ENCODE measurements around the gene PSAT1. TPM values are rescaled to one million over a fixed set of nuclear protein-coding genes. Genes with fewer than 3 reads are reported as not detected.

Gene PSAT1
- total RNA-seq, 1 donor from 2014 or later = 357 TPM

DNA sequence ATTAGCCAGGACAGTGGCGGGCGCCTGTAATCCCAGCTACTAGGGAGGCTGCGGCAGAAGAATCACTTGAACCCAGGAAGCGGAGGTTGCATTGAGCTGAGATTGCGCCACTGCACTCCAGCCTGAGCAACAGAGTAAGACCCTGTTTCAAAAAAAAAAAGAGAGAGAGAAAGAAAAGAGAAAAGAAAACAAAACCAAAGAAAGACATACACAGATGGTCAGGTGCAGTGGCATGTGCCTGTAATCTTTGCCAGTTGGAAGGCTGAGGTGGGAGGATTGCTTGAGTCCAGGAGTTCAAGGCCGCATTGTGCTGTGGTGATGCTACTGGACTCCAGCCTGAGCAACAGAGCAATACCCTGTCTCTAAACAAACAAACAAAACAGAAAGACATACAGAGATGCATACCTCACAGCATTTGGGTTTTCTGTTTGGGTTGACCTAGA is 10.0 kb upstream of the PSAT1 start:
- no peaks in the 10 kb centered on the region for H3K36me3 ChIP-seq
- H3K27ac Mint-ChIP-seq = no peak overlapping the region
- TF ChIP-seq EZH2phosphoT487 (IDR thresholded peaks at IDR 0.05) (no peak), EZH2 (IDR thresholded peaks at IDR 0.05) (no peak)
- TF ChIP-seq, protein P1, sequence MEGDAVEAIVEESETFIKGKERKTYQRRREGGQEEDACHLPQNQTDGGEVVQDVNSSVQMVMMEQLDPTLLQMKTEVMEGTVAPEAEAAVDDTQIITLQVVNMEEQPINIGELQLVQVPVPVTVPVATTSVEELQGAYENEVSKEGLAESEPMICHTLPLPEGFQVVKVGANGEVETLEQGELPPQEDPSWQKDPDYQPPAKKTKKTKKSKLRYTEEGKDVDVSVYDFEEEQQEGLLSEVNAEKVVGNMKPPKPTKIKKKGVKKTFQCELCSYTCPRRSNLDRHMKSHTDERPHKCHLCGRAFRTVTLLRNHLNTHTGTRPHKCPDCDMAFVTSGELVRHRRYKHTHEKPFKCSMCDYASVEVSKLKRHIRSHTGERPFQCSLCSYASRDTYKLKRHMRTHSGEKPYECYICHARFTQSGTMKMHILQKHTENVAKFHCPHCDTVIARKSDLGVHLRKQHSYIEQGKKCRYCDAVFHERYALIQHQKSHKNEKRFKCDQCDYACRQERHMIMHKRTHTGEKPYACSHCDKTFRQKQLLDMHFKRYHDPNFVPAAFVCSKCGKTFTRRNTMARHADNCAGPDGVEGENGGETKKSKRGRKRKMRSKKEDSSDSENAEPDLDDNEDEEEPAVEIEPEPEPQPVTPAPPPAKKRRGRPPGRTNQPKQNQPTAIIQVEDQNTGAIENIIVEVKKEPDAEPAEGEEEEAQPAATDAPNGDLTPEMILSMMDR (IDR thresholded peaks at IDR 0.05) = no peak
- H3K27me3 ChIP-seq = no peaks in the 10 kb centered on the region
- H3F3A ChIP-seq (ENCODE audit: low read depth) = no peaks in the 10 kb centered on the region
- H3K4me1 ChIP-seq = peaks cover 20% of the 10 kb centered on the region
- H3K27me3 Mint-ChIP-seq (ENCODE audit: insufficient read depth, low read depth) = no peaks in the 10 kb centered on the region
- DNase-seq (ENCODE audit: low spot score) = no peak
- no peak overlapping the region for H2AFZ ChIP-seq (replicated peaks)
- peaks cover 3% of the 10 kb centered on the region for H3K36me3 Mint-ChIP-seq
- H3K9me3 ChIP-seq (ENCODE audit: low read depth) = no peaks in the 10 kb centered on the region
- H3K4me3 Mint-ChIP-seq = no peak overlapping the region
- H3K4me2 ChIP-seq = no peak overlapping the region
- H3K27ac ChIP-seq = no peak overlapping the region
- H4K20me1 ChIP-seq (ENCODE audit: low read depth) = no peaks in the 10 kb centered on the region
- H3K4me3 ChIP-seq = no peak overlapping the region
- H3K79me2 ChIP-seq (ENCODE audit: low read depth) = no peaks in the 10 kb centered on the region
- no peak overlapping the region for H3K9ac ChIP-seq
- peaks cover 20% of the 10 kb centered on the region for H3K4me1 Mint-ChIP-seq
- H3K9me3 Mint-ChIP-seq = peaks cover 4% of the 10 kb centered on the region

DNA sequence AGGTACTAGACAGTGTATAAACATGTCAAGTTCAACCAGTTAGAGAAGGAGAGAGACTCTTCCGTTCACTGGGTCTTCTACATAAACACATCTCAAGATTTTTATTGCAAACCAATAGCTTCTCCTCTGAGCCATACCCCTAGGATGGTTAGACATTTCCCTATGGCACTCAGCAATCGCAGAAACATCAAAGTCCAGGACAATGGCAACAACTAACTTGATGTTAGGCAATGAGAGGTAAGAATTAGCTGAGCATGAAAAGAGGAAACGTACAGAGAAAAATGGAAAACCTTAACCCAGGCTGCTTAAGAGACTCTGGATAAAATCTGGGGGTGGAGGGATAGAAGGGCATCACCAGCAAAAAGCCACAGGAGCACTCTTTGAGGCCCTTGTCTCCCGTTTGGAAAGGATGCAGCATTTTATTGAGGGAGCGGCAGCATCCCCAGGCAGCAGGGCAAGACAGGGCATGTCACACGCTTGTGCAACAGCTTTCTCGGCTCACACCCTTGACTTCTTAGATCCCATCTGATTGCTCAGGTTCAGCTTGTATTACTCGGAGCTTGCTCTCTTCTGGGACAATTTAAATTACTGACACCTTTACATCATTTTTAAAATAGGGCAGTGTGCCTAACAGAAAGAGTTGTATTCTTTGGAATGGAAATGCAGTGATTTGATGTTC is 8.6 kb upstream of the PSAT1 start:
- H3K4me3 ChIP-seq = no peak overlapping the region
- H3F3A ChIP-seq (ENCODE audit: low read depth) = no peaks in the 10 kb centered on the region
- no peaks in the 10 kb centered on the region for H4K20me1 ChIP-seq (ENCODE audit: low read depth)
- no peak overlapping the region for H3K27ac ChIP-seq
- no peak for TF ChIP-seq EZH2 (IDR thresholded peaks at IDR 0.05)
- Mint-ChIP-seq H3K36me3 (peaks cover under 1% of the 10 kb centered on the region), H3K4me1 (peaks cover 22% of the 10 kb centered on the region), H3K9me3 (peaks cover under 1% of the 10 kb centered on the region), H3K27me3 (ENCODE audit: insufficient read depth, low read depth) (no peaks in the 10 kb centered on the region), H3K27ac (no peak overlapping the region), H3K4me3 (no peak overlapping the region)
- no peaks in the 10 kb centered on the region for H3K27me3 ChIP-seq
- H3K36me3 ChIP-seq = no peaks in the 10 kb centered on the region
- peak overlapping the region; percentile 81 for H2AFZ ChIP-seq (replicated peaks)
- H3K4me1 ChIP-seq = peaks cover 21% of the 10 kb centered on the region
- no peaks in the 10 kb centered on the region for H3K79me2 ChIP-seq (ENCODE audit: low read depth)
- DNase-seq (ENCODE audit: low spot score) = no peak
- no peak overlapping the region for H3K4me2 ChIP-seq
- no peak overlapping the region for H3K9ac ChIP-seq
- H3K9me3 ChIP-seq (ENCODE audit: low read depth) = no peaks in the 10 kb centered on the region

DNA sequence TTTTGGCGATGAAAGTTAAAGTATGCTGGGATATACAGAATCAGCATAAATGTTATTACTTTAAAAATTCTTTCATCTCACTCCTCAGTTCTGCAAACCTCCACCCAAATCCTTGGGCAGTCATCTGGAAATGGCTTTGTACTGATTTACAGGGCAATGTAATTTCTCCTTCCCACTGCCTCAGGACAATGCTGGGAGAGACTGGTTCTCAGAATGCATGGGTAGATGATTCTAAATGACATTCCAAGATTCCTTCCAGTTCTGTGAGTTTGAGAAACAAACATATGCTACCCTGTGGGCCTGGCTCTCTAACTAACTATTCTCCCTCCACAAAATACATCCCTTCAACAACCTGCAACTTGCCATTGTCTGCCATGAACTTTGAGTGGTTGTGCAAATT is 7.5 kb upstream of the PSAT1 start:
- H3K4me3 ChIP-seq = no peak overlapping the region
- H3K4me2 ChIP-seq = no peak overlapping the region
- H3K9me3 Mint-ChIP-seq = no peaks in the 10 kb centered on the region
- no peaks in the 10 kb centered on the region for H4K20me1 ChIP-seq (ENCODE audit: low read depth)
- peaks cover 22% of the 10 kb centered on the region for H3K4me1 Mint-ChIP-seq
- H3K9me3 ChIP-seq (ENCODE audit: low read depth) = no peaks in the 10 kb centered on the region
- H3K36me3 ChIP-seq = no peaks in the 10 kb centered on the region
- no peak overlapping the region for H3K9ac ChIP-seq
- H3K79me2 ChIP-seq (ENCODE audit: low read depth) = no peaks in the 10 kb centered on the region
- no peaks in the 10 kb centered on the region for H3K27me3 Mint-ChIP-seq (ENCODE audit: insufficient read depth, low read depth)
- peak overlapping the region; percentile 23 for H3K27ac Mint-ChIP-seq
- H3K27me3 ChIP-seq = no peaks in the 10 kb centered on the region
- H3K4me1 ChIP-seq = peaks cover 21% of the 10 kb centered on the region
- H3K36me3 Mint-ChIP-seq = no peaks in the 10 kb centered on the region
- H2AFZ ChIP-seq (replicated peaks) = peak overlapping the region; percentile 44
- H3K4me3 Mint-ChIP-seq = no peak overlapping the region
- no peak overlapping the region for H3K27ac ChIP-seq
- no peak for DNase-seq (ENCODE audit: low spot score)
- H3F3A ChIP-seq (ENCODE audit: low read depth) = no peaks in the 10 kb centered on the region
- TF ChIP-seq EZH2 (IDR thresholded peaks at IDR 0.05) (no peak), EZH2phosphoT487 (IDR thresholded peaks at IDR 0.05) (no peak)
- TF ChIP-seq, protein P1 (IDR thresholded peaks at IDR 0.05) = no peak

DNA sequence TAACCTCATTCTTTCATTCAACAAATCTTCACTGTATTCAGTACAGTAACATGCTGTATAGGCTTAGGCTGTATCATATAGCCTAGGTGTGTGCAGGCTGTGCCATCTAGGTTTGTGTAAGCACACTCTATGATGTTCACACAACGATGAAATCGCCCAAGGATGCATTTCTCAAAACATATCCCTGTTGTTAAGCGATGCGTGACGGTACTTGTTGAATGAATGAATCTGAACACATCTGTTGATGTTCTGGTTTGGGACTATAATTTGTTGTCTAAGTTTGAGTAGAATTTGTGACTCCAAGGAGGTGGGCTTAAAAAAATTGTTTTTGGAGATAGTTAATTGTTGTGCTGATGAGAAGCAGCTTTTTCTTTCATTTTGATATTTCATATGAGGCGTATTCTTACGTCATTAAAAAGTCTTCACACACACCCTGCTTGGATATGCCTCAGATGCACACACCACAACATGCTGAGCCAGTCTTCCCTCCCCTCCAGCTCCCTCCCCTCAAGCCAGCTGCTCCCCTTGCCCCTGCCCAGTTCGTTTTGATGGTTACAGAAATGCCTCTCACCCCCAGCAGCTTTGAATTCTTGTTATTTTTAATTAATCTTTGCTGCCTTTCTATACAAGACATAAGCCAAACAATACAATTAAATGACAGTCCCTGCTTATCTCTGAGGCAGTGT is 5.5 kb upstream of the PSAT1 start:
- H3K36me3 ChIP-seq = no peaks in the 10 kb centered on the region
- peaks cover 37% of the 10 kb centered on the region for H3K4me1 Mint-ChIP-seq
- no peaks in the 10 kb centered on the region for H3K27me3 ChIP-seq
- no peaks in the 10 kb centered on the region for H3K36me3 Mint-ChIP-seq
- H3K79me2 ChIP-seq (ENCODE audit: low read depth) = no peaks in the 10 kb centered on the region
- H3K27me3 Mint-ChIP-seq (ENCODE audit: insufficient read depth, low read depth) = no peaks in the 10 kb centered on the region
- H4K20me1 ChIP-seq (ENCODE audit: low read depth) = no peaks in the 10 kb centered on the region
- H3K4me2 ChIP-seq = peak overlapping the region; percentile 15
- H3K9me3 ChIP-seq (ENCODE audit: low read depth) = no peaks in the 10 kb centered on the region
- H2AFZ ChIP-seq (replicated peaks) = peak overlapping the region; percentile 74
- no peaks in the 10 kb centered on the region for H3K9me3 Mint-ChIP-seq
- H3F3A ChIP-seq (ENCODE audit: low read depth) = peaks cover 11% of the 10 kb centered on the region
- H3K27ac Mint-ChIP-seq = peak overlapping the region; percentile 31
- H3K4me3 ChIP-seq = no peak overlapping the region
- no peak overlapping the region for H3K27ac ChIP-seq
- H3K4me1 ChIP-seq = peaks cover 36% of the 10 kb centered on the region
- no peak for TF ChIP-seq EZH2phosphoT487 (IDR thresholded peaks at IDR 0.05)
- TF ChIP-seq EZH2 (IDR thresholded peaks at IDR 0.05) = no peak
- TF ChIP-seq, protein P1 (IDR thresholded peaks at IDR 0.05) = no peak
- H3K4me3 Mint-ChIP-seq = no peak overlapping the region
- no peak for DNase-seq (ENCODE audit: low spot score)
- no peak overlapping the region for H3K9ac ChIP-seq
